Fibroblast of peridontal ligament (primary cell): ENCODE results near the gene TRAPPC3L.
A peak's percentile ranks its signal among the peaks of the same experiment; 100 is the strongest.
"Not testable (repeated sequence)": the region's sequence is repeated elsewhere in the genome, so short reads cannot be mapped to it uniquely, and the experiment has no call there.

Experiments
- DNase-seq: peaks from one replicate; pipeline ENCODE4 v3.0.0-alpha.2; 2010; ENCODE audit errors: extremely low read depth

Gene TRAPPC3L

GRCh38 chr6:116513224-116513875, 32.1 kb downstream of the TRAPPC3L start:
- DNase-seq = no peak

GRCh38 chr6:116512734-116513133, 32.8 kb downstream of the TRAPPC3L start:
- DNase-seq = peak; percentile 37

GRCh38 chr6:116512111-116512559, 33.3 kb downstream of the TRAPPC3L start:
- peak; percentile 52 for DNase-seq

- DNase-seq = peak; percentile 98
These were observed 33.9 kb downstream of the TRAPPC3L start, which contains the start of gene CALHM5 for GRCh38 chr6:116511424-116512110. Gene CALHM5 (plus strand): TSS chr6:116511639. CDS start chr6:116511697, 58 bp downstream.

GRCh38 chr6:116508527-116508926, 37.0 kb downstream of the TRAPPC3L start:
- DNase-seq = no peak

- peak; percentile 52 for DNase-seq
These were observed 38.2 kb downstream of the TRAPPC3L start for GRCh38 chr6:116507324-116507723.

GRCh38 chr6:116500969-116501433, 44.5 kb downstream of the TRAPPC3L start:
- DNase-seq = no peak

GRCh38 chr6:116497113-116497676, 48.3 kb downstream of the TRAPPC3L start:
- DNase-seq = no peak

- DNase-seq = not testable (repeated sequence)
These were observed 50.3 kb downstream of the TRAPPC3L start for GRCh38 chr6:116495161-116495560.

GRCh38 chr6:116492331-116493067, 53.0 kb downstream of the TRAPPC3L start:
- DNase-seq = no peak

- DNase-seq = no peak
These were observed 53.7 kb downstream of the TRAPPC3L start for GRCh38 chr6:116491610-116492330.

GRCh38 chr6:116485559-116486184, 59.8 kb downstream of the TRAPPC3L start:
- peak; percentile 34 for DNase-seq

- no peak for DNase-seq
These were observed 61.9 kb downstream of the TRAPPC3L start for GRCh38 chr6:116483616-116484015.

GRCh38 chr6:116482780-116483179, 62.7 kb downstream of the TRAPPC3L start:
- DNase-seq = no peak

- DNase-seq = peak; percentile 18
These were observed 69.3 kb downstream of the TRAPPC3L start for GRCh38 chr6:116476002-116476678.

- DNase-seq = no peak
These were observed 70.3 kb downstream of the TRAPPC3L start for GRCh38 chr6:116475141-116475540.

GRCh38 chr6:116472706-116473105, 72.8 kb downstream of the TRAPPC3L start:
- peak; percentile 68 for DNase-seq

- DNase-seq = no peak
These were observed 74.0 kb downstream of the TRAPPC3L start for GRCh38 chr6:116471531-116471930.

- DNase-seq = no peak
These were observed 77.2 kb downstream of the TRAPPC3L start for GRCh38 chr6:116468293-116468692.

GRCh38 chr6:116467514-116467913, 78.0 kb downstream of the TRAPPC3L start:
- DNase-seq = no peak
